Thyroid gland (tissue), 4 donors: ENCODE results near the gene IL17RA. TPM values are rescaled to one million over a fixed set of nuclear protein-coding genes. Genes with fewer than 3 reads are reported as not detected.

Source experiments
- DNase-seq, 2 donors: peaks; one replicate each; pipeline ENCODE4 v3.0.0-alpha.2; 2019
- H3K27ac ChIP-seq, 3 donors: fragments of 200-600 bp; sonication (generic); 1 replicate in 2 of 3; 2 replicates in 1 of 3; pipeline ENCODE4 v1.5.1; 2016 to 2019; ENCODE audit warnings: mild to moderate bottlenecking in 1 of 3, moderate library complexity in 1 of 3
- H3K27me3 ChIP-seq: fragments of 200-600 bp; sonication (generic); one replicate; pipeline ENCODE4 v1.5.1; 2019
- H3K36me3 ChIP-seq, 2 donors: fragments of 200-600 bp; sonication (generic); one replicate each; pipeline ENCODE4 v1.5.1; 2016 to 2019
- H3K4me1 ChIP-seq, 2 donors: fragments of 200-600 bp; sonication (generic); one replicate each; pipeline ENCODE4 v1.5.1; 2017 to 2019
- H3K4me3 ChIP-seq, 3 donors: fragments of 200-600 bp; sonication (generic); replicated peaks in 1 of 3; 1 replicate in 2 of 3; 2 replicates in 1 of 3; pipeline ENCODE4 v1.5.1; 2016; ENCODE audit warnings: mild to moderate bottlenecking in 1 of 3
- H3K9me3 ChIP-seq: fragments of 200-600 bp; sonication (generic); one replicate; pipeline ENCODE4 v1.5.1; 2017
- POLR2A ChIP-seq, 2 donors: fragments of 450-650 bp; IDR thresholded peaks; one replicate each; pipeline ENCODE4 v1.6.1; 2017; ENCODE audit warnings: antibody characterized with exemption in 2 of 2, mild to moderate bottlenecking in 2 of 2, moderate library complexity in 1 of 2
- WGBS, 2 donors: methylation state at CpG; one replicate each; pipeline ENCODE4 v1.1.5; 2017; 5-methylcytosine and 5-hydroxymethylcytosine counted together
- intact Hi-C: fragments of 100-400 bp; cut with DNase I; formaldehyde crosslinking; loops from one replicate; pipeline ENCODE4 v1.15.1; 2023
- total RNA-seq, 4 donors: library from RNA; depleted of rRNA; stranded (reverse); fragments of >200 nt; gene quantifications; one replicate each; pipeline ENCODE4 v1.2.3, GENCODE V29; 2016
- TF ChIP-seq, protein P1 (sequence below), 6 experiments: fragments of 200-600 bp in 3 of 6; fragments of 450-650 bp in 3 of 6; sonication (generic) in 3 of 6; IDR thresholded peaks; one replicate each; pipeline ENCODE4 v1.5.1; 2016 to 2019; ENCODE audit warnings: antibody characterized with exemption in 6 of 6, mild to moderate bottlenecking in 2 of 6, inconsistent platforms in 1 of 6, moderate library complexity in 1 of 6

The IL17RA gene
- total RNA-seq, 4 donors from 2014 or later = 10.3 to 19.1 (median 15.5) TPM

DNA sequence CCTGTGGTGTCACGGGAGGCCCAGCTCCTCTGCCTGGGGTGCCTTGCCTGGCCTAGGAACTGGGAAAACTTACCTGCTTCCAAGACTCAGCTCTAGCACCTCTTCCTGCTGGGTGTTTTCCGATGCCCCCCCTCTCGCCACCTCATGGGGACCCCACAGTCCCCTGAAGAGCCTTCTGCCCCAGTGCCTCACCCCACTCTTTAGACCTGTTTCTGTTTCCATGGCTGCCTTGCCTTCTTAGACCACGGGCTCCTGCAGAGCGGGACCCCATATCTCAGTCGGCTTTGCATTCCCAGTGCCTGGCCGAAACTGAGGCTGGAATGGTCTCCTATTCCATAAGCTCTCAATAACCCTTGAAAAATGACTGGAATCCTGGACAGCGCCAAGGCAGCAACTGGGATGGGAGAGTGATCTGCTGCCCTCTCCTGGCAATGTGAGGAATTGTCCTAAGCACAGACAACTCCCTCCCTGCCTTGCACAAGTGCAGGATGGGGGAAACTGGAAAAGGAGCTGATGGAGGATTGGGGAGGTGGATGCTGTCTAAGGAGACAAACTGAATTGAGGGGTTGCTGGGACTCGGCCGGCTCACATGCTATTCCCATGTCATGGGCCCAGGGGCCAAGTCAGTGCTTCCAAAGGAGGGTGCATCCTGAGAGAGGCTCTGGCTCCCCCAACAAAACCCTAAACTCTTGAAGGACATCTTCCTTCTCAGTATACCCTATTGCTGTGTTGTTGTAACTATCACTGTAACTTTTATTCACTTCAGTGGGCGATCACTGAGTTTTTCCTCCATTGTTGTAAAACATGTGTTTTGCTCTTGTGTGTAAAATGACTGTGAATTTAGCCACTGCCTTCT, 26.6 kb upstream of the IL17RA start:
- H3K36me3 ChIP-seq = no peaks in the 10 kb centered on the region
- H3K9me3 ChIP-seq = no peaks in the 10 kb centered on the region
- no peaks in the 10 kb centered on the region for H3K4me1 ChIP-seq
- H3K27me3 ChIP-seq = no peaks in the 10 kb centered on the region
- H3K4me3 ChIP-seq = no peak overlapping the region
- TF ChIP-seq, protein P1, sequence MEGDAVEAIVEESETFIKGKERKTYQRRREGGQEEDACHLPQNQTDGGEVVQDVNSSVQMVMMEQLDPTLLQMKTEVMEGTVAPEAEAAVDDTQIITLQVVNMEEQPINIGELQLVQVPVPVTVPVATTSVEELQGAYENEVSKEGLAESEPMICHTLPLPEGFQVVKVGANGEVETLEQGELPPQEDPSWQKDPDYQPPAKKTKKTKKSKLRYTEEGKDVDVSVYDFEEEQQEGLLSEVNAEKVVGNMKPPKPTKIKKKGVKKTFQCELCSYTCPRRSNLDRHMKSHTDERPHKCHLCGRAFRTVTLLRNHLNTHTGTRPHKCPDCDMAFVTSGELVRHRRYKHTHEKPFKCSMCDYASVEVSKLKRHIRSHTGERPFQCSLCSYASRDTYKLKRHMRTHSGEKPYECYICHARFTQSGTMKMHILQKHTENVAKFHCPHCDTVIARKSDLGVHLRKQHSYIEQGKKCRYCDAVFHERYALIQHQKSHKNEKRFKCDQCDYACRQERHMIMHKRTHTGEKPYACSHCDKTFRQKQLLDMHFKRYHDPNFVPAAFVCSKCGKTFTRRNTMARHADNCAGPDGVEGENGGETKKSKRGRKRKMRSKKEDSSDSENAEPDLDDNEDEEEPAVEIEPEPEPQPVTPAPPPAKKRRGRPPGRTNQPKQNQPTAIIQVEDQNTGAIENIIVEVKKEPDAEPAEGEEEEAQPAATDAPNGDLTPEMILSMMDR (IDR thresholded peaks at IDR 0.05) = peak; percentile 61 to 95 (median 84)
- no peak for TF ChIP-seq POLR2A (IDR thresholded peaks at IDR 0.05)
- intact Hi-C loops = loop anchor here (5.0 kb wide), 1 partner anchor 141 kb away; no protein-coding TSS in a partner anchor
- 25 to 30% methylated on average over 11 of the region's 11 CpGs for WGBS, 2 donors
- peak; percentile 56 to 61 for DNase-seq
- H3K27ac ChIP-seq = no peak overlapping the region

- TF ChIP-seq, protein P1 (IDR thresholded peaks at IDR 0.05) = no peak
- no peak for TF ChIP-seq POLR2A (IDR thresholded peaks at IDR 0.05)
- Histone ChIP-seq H3K4me1 (no peaks in the 10 kb centered on the region), H3K36me3 (no peaks in the 10 kb centered on the region), H3K27ac (no peak overlapping the region), H3K9me3 (no peaks in the 10 kb centered on the region), H3K27me3 (no peaks in the 10 kb centered on the region), H3K4me3 (no peak overlapping the region)
- 24 to 43% methylated on average over 3 of the region's 3 CpGs for WGBS, 2 donors
- no peak for DNase-seq
- intact Hi-C loops = no loop called here
These were observed 24.7 kb upstream of the IL17RA start for GRCh38 chr22:17060126-17060525.

DNA sequence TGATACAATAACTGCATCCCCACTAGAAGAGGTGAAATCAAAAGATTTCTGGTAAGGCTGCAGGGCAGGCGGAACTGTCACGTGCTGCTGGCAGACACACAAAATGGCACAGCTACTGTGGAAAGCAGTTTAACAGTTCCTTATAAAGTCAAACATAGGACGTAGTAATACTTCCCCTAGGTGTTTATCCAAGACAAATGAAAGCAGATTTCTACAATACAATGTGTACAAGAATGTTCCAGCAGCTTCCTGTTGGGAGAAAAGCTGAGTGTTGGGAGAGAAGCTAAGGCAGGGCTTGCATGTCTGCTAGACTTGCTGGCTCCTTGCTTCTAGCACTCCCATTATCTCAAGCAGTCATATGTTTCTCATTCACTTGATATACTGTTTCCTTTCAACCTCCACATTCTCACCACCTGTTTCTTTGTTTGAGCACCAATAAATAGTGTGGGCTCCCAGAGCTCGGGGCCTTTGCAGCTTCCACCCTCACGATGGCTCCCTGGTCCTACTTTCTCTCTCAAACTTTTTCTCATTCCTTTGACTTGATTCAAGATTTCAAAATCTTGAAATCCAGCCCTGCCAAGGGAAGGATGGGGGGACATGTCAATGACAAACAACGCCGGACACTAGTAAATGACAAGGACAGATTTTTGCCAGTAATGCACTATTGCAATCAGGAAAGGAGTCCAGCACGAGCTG, 21.2 kb upstream of the IL17RA start:
- no peak overlapping the region for H3K4me3 ChIP-seq

DNA sequence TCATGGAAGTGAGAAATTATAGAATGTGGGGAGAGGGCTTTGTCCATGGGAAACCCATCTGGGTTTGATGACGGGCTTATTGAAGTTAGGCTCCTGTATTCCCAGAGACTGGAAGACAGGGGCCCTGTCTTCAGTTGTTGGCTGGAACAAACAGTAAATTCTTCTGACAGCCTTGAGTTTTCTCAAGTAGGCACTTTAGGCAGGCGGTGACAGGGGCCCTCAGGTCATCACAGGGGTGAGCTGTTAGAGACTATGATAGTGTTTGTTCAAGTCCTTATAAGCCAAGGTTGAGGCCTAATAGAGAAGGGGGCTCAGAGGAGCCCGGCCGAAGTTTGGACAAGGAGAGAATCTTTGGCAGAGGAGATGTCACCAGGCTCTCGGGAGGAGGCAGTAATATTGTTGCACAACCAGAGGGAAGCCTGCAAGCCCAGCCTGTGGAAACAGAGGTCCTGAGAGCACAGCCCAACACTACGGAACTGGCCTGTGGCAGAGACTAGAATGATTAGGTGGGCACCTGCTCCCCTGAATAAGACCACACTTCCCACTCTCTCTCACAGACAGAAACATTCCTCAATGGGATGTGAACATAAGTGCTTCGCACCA, 20.2 kb upstream of the IL17RA start:
- 63 to 65% methylated on average over 7 of the region's 7 CpGs for WGBS, 2 donors
- intact Hi-C loops = no loop called here
- Histone ChIP-seq H3K27ac (no peak overlapping the region), H3K27me3 (no peaks in the 10 kb centered on the region), H3K9me3 (no peaks in the 10 kb centered on the region), H3K4me1 (peaks cover 0 to 4% of the 10 kb centered on the region in 2 donors), H3K36me3 (no peaks in the 10 kb centered on the region), H3K4me3 (no peak overlapping the region)
- DNase-seq = no peak
- TF ChIP-seq, protein P1 (IDR thresholded peaks at IDR 0.05) = no peak
- TF ChIP-seq POLR2A (IDR thresholded peaks at IDR 0.05) = no peak

More for the DNA sequence above, 21.2 kb upstream of the IL17RA start:
- Histone ChIP-seq H3K4me1 (peaks cover 0 to 4% of the 10 kb centered on the region in 2 donors), H3K9me3 (no peaks in the 10 kb centered on the region), H3K27me3 (no peaks in the 10 kb centered on the region), H3K36me3 (no peaks in the 10 kb centered on the region), H3K27ac (peak overlapping the region in 1 of 3 donors; percentile 24)
- no peak for TF ChIP-seq POLR2A (IDR thresholded peaks at IDR 0.05)
- TF ChIP-seq, protein P1 (IDR thresholded peaks at IDR 0.05) = no peak
- 51 to 60% methylated on average over 8 of the region's 8 CpGs for WGBS, 2 donors
- intact Hi-C loops = no loop called here
- DNase-seq = no peak
